ENCODE measurements around the gene ARID1B. TPM values are rescaled to one million over a fixed set of nuclear protein-coding genes. Genes with fewer than 3 reads are reported as not detected.

The ARID1B gene
- total RNA-seq, 1 experiment from 2014 or later: 63.9 TPM

DNA sequence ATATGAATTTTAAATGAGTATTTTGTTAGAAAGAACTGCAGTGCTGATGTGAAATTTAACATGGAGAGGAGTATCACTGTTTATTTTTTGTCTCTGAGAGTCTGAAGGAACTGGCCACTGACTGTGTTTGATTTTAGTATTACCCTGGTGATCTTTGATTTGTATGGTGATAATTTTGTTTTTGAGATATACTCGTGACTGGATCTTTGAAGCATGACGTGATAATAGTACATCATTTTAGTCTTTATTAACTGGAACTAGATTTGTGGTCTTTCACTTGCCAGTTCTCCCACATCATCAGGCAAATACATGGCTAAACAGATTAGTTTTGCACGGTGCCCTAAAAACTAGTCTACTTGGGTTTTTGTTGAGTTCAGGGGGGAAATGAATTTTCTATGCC, 55.5 kb downstream of the ARID1B start:
- Mint-ChIP-seq H3K27me3 (ENCODE audit: insufficient read depth, unreplicated experiment) (no peaks in the 10 kb centered on the region), H3K27ac (ENCODE audit: low read depth, unreplicated experiment) (peak overlapping the region; percentile 31), H3K36me3 (ENCODE audit: insufficient read depth, unreplicated experiment) (peaks cover 6% of the 10 kb centered on the region), H3K9me3 (ENCODE audit: unreplicated experiment) (no peaks in the 10 kb centered on the region), H3K4me3 (ENCODE audit: unreplicated experiment) (no peak overlapping the region), H3K4me1 (ENCODE audit: insufficient read depth, unreplicated experiment) (peaks cover 27% of the 10 kb centered on the region)
- TF ChIP-seq, protein P1, sequence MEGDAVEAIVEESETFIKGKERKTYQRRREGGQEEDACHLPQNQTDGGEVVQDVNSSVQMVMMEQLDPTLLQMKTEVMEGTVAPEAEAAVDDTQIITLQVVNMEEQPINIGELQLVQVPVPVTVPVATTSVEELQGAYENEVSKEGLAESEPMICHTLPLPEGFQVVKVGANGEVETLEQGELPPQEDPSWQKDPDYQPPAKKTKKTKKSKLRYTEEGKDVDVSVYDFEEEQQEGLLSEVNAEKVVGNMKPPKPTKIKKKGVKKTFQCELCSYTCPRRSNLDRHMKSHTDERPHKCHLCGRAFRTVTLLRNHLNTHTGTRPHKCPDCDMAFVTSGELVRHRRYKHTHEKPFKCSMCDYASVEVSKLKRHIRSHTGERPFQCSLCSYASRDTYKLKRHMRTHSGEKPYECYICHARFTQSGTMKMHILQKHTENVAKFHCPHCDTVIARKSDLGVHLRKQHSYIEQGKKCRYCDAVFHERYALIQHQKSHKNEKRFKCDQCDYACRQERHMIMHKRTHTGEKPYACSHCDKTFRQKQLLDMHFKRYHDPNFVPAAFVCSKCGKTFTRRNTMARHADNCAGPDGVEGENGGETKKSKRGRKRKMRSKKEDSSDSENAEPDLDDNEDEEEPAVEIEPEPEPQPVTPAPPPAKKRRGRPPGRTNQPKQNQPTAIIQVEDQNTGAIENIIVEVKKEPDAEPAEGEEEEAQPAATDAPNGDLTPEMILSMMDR (IDR thresholded peaks at IDR 0.05; ENCODE audit: unreplicated experiment): no peak
- DNase-seq (ENCODE audit: unreplicated experiment): no peak
- no TSS peak for BruUV-seq (replicated peaks)
- ChIA-PET POLR2A (interaction anchor here (0.8 to 1.4 kb wide), 2 partner anchors 9 to 112 kb away, joined by 3 read pairs; no protein-coding TSS in a partner anchor), CTCF (interaction anchor here (0.6 to 0.9 kb wide), 3 partner anchors 21 to 352 kb away, joined by 3 to 4 read pairs (median 4); no protein-coding TSS in a partner anchor)
- intact Hi-C loops (cut with micrococcal nuclease): no loop called here

DNA sequence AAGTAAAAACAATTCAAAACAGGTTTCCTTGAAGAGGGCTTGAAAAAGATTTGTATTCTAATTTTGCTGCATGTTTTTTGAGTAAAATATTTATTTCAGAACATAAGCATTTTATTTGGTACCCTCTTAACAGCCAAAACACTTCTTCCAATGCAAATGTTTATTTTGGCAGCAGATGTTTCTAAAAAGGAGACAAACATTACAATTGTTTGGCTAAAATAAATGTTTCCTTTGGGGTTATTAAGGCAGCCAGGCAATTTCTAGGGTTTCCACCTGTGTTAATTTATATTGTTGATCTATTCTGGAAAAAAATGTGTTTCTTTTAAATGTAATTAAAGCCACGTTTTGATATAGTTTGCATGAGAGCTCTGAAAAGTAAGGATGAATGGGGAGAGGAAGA, 56.6 kb downstream of the ARID1B start:
- BruUV-seq (replicated peaks): no TSS peak
- TF ChIP-seq, protein P1 (IDR thresholded peaks at IDR 0.05; ENCODE audit: unreplicated experiment): no peak
- H3K4me1 Mint-ChIP-seq (ENCODE audit: insufficient read depth, unreplicated experiment): peaks cover 18% of the 10 kb centered on the region
- no peak overlapping the region for H3K4me3 Mint-ChIP-seq (ENCODE audit: unreplicated experiment)
- H3K36me3 Mint-ChIP-seq (ENCODE audit: insufficient read depth, unreplicated experiment): peaks cover 6% of the 10 kb centered on the region
- intact Hi-C loops (cut with micrococcal nuclease): no loop called here
- POLR2A ChIA-PET: no interaction called here
- DNase-seq (ENCODE audit: unreplicated experiment): no peak
- H3K27ac Mint-ChIP-seq (ENCODE audit: low read depth, unreplicated experiment): no peak overlapping the region
- H3K27me3 Mint-ChIP-seq (ENCODE audit: insufficient read depth, unreplicated experiment): no peaks in the 10 kb centered on the region
- H3K9me3 Mint-ChIP-seq (ENCODE audit: unreplicated experiment): no peaks in the 10 kb centered on the region
- CTCF ChIA-PET: no interaction called here

DNA sequence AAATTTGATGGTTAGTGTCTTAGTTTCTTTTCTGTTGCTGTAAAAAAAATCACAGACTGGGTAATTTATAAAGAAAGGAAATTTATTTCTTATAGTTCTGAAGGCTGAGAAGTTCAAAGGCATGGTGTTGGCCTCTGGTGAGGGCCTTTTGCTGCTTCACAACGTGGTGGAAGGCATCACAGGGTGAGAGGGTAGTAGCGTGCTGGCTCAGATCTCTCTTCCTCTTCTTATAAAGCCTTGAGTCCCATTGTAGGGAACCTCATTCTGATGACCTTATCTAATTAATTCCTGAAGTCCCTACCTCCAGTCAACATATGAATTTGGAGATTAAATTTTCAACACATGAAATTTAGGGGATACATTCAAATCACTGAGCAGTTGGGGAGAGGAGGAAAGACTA, 62.0 kb downstream of the ARID1B start:
- H3K27ac Mint-ChIP-seq (ENCODE audit: low read depth, unreplicated experiment): no peak overlapping the region
- POLR2A ChIA-PET: no interaction called here
- TF ChIP-seq, protein P1 (IDR thresholded peaks at IDR 0.05; ENCODE audit: unreplicated experiment): no peak

DNA sequence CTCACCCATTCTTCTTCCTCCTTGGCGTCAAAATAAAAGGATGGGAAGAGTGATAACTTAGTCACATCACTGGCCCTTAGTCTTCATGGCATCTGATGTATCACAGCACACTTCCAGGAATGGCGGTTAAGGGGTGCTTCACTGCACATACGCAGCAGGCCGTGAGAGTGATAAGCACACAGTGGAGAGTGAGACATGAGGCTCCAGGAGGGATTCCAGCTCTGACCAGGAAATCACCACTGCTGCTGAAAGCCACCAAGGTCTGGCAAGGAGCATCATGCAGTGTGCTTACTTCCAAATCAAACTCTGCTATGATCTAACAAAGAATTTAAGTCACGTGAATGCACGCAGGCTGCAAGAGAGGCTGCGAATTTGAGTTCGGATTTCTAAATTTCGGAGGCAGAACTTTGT, 62.4 kb downstream of the ARID1B start:
- TF ChIP-seq, protein P1 (IDR thresholded peaks at IDR 0.05; ENCODE audit: unreplicated experiment): no peak
- ChIA-PET CTCF (interaction anchor here (0.6 to 1.0 kb wide), 2 partner anchors 26 to 1367 kb away, joined by 4 read pairs; no protein-coding TSS in a partner anchor), POLR2A (no interaction called here)
- Mint-ChIP-seq H3K36me3 (ENCODE audit: insufficient read depth, unreplicated experiment) (peaks cover 6% of the 10 kb centered on the region), H3K27me3 (ENCODE audit: insufficient read depth, unreplicated experiment) (no peaks in the 10 kb centered on the region), H3K4me1 (ENCODE audit: insufficient read depth, unreplicated experiment) (no peaks in the 10 kb centered on the region), H3K4me3 (ENCODE audit: unreplicated experiment) (no peak overlapping the region), H3K27ac (ENCODE audit: low read depth, unreplicated experiment) (no peak overlapping the region), H3K9me3 (ENCODE audit: unreplicated experiment) (no peaks in the 10 kb centered on the region)
- intact Hi-C loops (cut with micrococcal nuclease): no loop called here
- no peak for DNase-seq (ENCODE audit: unreplicated experiment)
- BruUV-seq (replicated peaks): no TSS peak

More for the DNA sequence above, 62.0 kb downstream of the ARID1B start:
- Mint-ChIP-seq H3K4me1 (ENCODE audit: insufficient read depth, unreplicated experiment) (peaks cover under 1% of the 10 kb centered on the region), H3K36me3 (ENCODE audit: insufficient read depth, unreplicated experiment) (peaks cover 6% of the 10 kb centered on the region), H3K9me3 (ENCODE audit: unreplicated experiment) (no peaks in the 10 kb centered on the region), H3K4me3 (ENCODE audit: unreplicated experiment) (no peak overlapping the region), H3K27me3 (ENCODE audit: insufficient read depth, unreplicated experiment) (no peaks in the 10 kb centered on the region)
- CTCF ChIA-PET: interaction anchor here (0.6 to 1.0 kb wide), 2 partner anchors 25 to 1366 kb away, joined by 4 read pairs; no protein-coding TSS in a partner anchor
- BruUV-seq (replicated peaks): no TSS peak
- no peak for DNase-seq (ENCODE audit: unreplicated experiment)
- intact Hi-C loops (cut with micrococcal nuclease): no loop called here

Measured in MCF 10A (cell line).